SIG-M5 (cell line): ENCODE measurements around the gene RNF7.
"Not testable (repeated sequence)": the region's sequence is repeated elsewhere in the genome, so short reads cannot be mapped to it uniquely, and the experiment has no call there.

ENCODE experiments used
- DNase-seq: peaks from one replicate; lab custom pipeline; 2025; lab: John Stamatoyannopoulos, UW

RNF7 gene

GRCh38 chr3:141738022-141738890, at the start of gene RNF7:
RNF7 (plus strand) TSS chr3:141738298; CDS start chr3:141738342, 44 bp downstream.
- peak; percentile 81 for DNase-seq

DNA sequence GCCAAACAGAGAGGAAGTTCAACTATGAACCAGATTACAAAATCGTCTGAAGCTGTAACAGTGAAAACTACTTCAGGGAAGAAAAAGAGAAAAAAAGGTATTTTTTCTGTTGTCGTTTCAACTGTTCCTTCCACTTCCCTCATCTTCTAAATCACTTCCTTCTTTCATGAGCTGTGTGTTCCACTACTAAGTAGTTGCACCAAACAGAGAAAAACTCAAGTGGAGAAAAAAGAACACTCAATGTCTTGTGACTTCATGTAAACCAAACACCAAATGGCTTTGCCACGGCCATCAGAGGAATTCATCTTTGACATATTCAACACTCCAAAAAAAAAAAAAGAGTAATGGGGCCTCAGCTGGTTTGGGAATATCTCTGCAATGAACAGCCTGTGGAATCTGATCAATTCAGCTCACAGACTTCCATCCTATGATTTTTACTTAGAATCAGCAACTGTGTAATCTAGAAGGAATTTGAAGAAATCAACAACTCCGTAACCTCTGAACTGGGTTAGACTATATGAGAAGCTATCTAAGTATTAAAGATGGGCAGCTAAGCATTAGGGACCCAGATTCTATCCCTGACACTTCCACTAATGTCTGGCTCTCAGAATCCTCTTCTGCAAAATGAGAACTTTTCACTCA, 47.5 kb upstream of the RNF7 start:
- peak; percentile 87 for DNase-seq

DNA sequence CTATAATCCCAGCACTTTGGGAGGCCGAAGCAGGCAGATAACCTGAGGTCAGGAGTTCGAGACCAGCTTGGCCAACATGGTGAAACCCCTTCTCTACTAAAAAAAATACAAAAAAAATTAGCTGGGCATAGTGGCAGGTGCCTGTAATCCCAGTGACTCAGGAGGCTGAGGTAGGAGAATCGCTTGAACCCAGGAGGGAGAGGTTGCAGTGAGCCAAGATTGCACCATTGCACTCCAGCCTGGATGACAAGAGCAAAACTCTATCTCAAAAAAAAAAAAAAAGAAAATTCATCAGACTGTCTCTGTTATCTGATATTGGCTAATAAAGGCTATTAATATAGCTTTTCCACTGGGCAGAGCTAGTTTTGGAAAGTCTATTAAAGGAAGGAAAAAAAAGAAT, 46.6 kb upstream of the RNF7 start:
- not testable (repeated sequence) for DNase-seq

DNA sequence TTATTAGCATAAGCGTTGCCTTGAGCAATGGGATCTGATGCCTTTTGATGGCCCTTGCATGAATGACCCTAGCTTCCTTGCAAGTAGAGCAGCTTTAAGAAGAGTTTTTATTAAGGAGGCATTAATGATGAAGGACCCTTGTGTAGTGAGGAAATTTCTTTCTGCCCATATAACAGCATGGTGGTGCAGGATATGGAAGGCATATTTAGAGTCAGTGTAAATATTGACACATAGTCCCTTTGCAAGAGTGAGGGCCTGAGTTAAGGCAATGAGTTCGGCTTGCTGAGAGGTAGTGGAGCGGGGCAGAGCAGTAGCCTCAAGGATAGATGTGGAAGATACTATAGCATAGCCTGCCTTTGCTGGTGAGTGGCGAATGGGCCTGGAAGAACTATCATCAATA, 45.1 kb upstream of the RNF7 start:
- DNase-seq = not testable (repeated sequence)

- no peak for DNase-seq
These were observed 38.8 kb upstream of the RNF7 start for GRCh38 chr3:141699324-141699723.

GRCh38 chr3:141699897-141700296, 38.2 kb upstream of the RNF7 start:
- no peak for DNase-seq

- not testable (repeated sequence) for DNase-seq
These were observed 34.7 kb upstream of the RNF7 start for GRCh38 chr3:141703367-141703766.

DNA sequence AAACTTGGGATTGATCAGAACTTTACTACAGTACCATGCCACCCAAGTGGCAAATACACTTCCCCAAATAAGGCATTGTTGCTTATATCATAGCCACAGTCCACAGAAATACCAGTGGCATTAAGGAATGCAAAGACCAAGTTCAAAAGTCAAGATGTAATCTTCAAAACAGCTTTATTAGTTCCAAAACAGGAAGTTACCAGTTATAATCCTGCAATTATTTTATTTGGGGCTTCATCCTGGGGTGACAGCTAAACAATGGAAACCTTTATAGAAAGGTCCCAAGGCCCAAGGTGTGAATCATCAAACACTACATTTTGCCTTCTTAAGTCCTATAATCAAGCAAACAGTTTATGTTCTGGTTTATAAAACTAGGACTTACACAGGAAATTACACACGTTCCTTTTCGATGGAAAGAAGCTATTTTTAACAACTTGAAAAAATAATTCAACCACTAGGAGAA, 30.3 kb upstream of the RNF7 start:
- no peak for DNase-seq

DNA sequence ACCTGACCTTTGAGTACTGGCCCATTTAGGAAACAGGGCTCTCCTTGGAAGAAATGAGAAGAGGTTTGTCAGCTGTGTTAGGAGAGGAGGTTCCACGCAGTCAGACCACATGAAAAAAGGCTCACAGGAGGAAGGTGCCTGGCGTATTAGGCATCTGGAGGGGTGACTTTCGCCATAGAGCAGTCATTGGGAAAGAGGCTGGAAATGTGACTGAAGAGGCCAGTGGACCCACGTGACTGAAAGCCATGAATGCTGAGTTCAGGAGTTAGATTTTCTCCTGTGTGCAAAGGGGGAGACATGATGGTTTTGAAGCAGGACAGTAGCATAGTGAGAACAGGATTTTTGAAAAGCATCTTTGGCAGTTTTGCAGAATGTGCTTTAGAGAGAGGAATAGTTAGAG, 29.7 kb upstream of the RNF7 start:
- DNase-seq = no peak

- no peak for DNase-seq
These were observed 28.9 kb upstream of the RNF7 start for GRCh38 chr3:141709126-141709770.

DNA sequence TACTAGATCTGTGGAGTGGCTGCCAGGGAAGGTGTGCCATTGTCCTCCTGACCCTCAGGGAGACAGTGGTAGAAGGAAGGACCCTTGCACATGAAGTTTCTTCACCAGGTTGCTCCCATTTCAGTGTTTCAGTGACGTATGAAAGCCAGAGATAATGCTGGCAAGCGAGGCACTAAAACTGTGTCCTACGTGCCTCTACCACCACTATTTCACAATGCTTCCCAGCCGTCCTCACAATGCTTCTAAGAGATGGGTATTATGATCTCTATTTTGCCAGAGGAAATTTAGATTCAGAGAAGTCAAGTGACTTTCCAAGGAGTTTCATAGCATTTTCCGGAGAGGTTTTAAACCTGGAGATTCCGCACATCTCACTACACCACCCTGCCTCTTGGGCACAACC, 28.0 kb upstream of the RNF7 start:
- DNase-seq = no peak

DNA sequence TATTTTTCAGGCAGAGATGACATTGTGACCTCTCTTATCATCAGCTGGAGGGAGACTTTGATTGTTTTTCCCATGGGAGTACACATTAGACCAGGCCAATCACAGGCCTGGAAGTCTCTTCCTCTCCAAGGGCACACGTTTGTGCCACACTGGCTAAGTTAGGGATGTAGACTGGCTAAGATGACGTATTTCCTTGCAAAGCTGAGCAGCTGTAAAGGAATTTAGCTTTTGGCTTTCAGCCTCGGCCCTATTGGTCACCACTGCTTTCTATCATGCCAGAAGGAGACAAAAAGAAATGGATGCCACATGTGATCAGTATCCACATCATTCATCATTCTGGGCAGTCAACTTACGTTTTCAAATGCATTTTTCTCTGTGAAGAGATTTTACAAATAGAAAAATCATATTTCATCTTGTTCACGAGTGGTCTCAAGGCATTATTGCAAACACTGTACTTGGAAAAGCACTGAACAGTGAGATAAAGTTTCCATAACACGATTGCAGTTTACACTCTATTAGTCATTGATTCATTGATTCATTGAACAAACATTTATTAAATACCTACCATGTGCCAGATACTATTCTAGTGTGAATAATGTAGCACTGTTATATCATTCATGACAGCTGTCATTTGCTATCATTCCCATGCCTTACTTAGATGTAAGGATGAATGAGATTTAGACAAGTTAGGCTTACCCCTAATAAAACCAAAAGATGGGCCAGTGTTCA, 27.0 kb upstream of the RNF7 start:
- no peak for DNase-seq

DNA sequence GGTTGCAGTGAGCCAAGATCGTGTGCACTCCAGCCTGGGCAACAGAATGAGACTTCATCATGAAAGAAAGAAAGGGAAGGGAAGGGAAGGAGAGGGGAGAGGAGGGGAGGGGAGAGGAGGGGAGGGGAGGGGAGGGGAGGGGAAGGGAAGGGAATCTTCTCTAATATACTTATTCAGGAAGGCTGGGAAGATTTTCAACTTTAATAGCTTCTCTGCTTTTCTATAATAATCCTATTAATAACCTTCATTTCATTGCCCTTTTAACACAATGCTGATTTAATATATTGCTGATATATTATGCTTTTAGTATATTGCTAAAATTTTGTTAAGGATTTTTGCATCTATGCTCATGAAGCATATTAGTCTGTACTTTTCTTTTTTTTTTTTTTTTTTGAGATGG, 23.4 kb upstream of the RNF7 start:
- DNase-seq = no peak

- DNase-seq = no peak
These were observed 16.0 kb upstream of the RNF7 start for GRCh38 chr3:141722081-141722480.

DNA sequence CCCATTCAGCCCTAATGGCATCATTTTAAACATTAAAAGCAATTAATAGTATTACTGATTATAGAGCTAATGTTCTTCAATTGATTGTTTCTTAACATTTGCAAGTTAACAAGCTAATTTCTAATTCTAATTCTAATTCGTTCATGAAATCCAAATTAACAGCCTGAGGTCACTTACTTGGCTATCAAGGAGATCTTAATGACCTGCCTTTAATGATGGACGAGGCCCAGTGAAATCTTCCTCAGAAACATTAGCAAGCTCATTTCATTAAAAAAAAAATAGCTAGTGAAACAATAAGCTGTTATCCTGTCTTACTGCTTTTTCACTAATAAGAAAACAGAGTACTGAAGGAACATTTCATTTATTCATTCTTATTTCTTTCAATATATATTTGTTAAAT, 15.4 kb upstream of the RNF7 start:
- DNase-seq = no peak

GRCh38 chr3:141723255-141723654, 14.8 kb upstream of the RNF7 start:
- DNase-seq = no peak

DNA sequence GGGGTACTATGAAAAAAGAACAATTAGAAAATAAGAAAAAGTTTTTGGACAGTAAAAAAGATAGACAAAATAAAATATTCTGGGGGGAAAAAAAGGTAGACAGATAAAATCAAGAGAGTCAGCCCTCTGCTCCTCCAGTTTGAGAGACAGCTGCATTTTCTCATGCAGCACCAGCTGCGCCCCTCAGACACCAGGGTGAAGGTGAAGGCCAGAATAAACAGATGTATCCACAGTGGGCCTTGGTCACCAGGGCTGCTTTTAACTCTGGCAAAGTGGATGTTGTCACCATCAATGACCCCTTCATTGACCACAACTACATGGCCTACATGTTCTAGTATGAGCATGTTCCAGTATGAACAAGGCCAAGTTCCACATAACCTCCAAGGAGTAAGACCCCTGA, 13.9 kb upstream of the RNF7 start:
- DNase-seq = no peak

- no peak for DNase-seq
These were observed 13.1 kb upstream of the RNF7 start for GRCh38 chr3:141725036-141725435.

- no peak for DNase-seq
These were observed 11.6 kb upstream of the RNF7 start for GRCh38 chr3:141726483-141726882.

- DNase-seq = no peak
These were observed 9.7 kb upstream of the RNF7 start for GRCh38 chr3:141728355-141728892.

- DNase-seq = no peak
These were observed 8.9 kb upstream of the RNF7 start for GRCh38 chr3:141729240-141729639.

DNA sequence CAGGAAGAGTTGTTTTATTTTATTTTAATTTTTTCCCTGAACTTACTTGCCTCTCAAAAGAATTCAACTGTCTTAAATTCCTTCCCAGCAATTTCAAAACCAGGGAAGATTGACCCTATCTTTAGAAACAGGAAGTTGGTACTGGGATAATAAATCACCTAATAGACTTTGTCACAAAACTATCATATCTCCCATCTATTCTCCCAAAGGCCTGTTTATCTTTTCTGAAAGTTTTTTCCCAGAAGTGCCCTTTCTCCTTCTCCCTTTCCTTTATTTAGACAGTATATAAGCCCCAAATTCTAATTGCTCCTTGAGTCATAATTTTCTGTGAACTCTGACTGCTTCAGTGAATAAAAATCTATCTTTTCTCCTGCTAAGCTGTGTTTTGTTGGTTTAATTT, 2.9 kb upstream of the RNF7 start:
- no peak for DNase-seq
